HL-60/S4 treated with retinoic acid at 250 ng/mL for 4 days and 3 days (cell line): ENCODE data around the gene GTF2F1.
"Not testable (repeated sequence)": the region's sequence is repeated elsewhere in the genome, so short reads cannot be mapped to it uniquely, and the experiment has no call there.

ENCODE experiments used
- in situ Hi-C: fragments of 300-500 bp; cut with MboI; formaldehyde crosslinking; loops from 2 replicates; pipeline ENCODE4 v1.7.0; 2022; ENCODE audit warnings: low sequenced_read_pairs

The GTF2F1 gene

GRCh38 chr19:6417713-6418561 lies 25.0 kb upstream of the GTF2F1 start:
- in situ Hi-C loops, result no loop called here

GRCh38 chr19:6416658-6417405 lies 23.9 kb upstream of the GTF2F1 start:
- in situ Hi-C loops, result no loop called here

- in situ Hi-C loops, result no loop called here
Observed at GRCh38 chr19:6415591-6416190, 22.7 kb upstream of the GTF2F1 start.

- in situ Hi-C loops, result no loop called here
Observed at GRCh38 chr19:6414793-6415590, 22.0 kb upstream of the GTF2F1 start.

GRCh38 chr19:6413721-6414643 lies 21.0 kb upstream of the GTF2F1 start:
- in situ Hi-C loops, result no loop called here

GRCh38 chr19:6413291-6413690 lies 20.3 kb upstream of the GTF2F1 start:
- in situ Hi-C loops, result no loop called here

- in situ Hi-C loops, result no loop called here
Observed at GRCh38 chr19:6412447-6413091, 19.6 kb upstream of the GTF2F1 start.

- in situ Hi-C loops, result no loop called here
Observed at GRCh38 chr19:6412061-6412446, 19.1 kb upstream of the GTF2F1 start.

- in situ Hi-C loops, result no loop called here
Observed at GRCh38 chr19:6409346-6409745, 16.4 kb upstream of the GTF2F1 start.

GRCh38 chr19:6406401-6406800 lies 13.4 kb upstream of the GTF2F1 start:
- in situ Hi-C loops, result no loop called here

- in situ Hi-C loops, result no loop called here
Observed at GRCh38 chr19:6402837-6403608, 10.1 kb upstream of the GTF2F1 start.

GRCh38 chr19:6402058-6402457 lies 9.1 kb upstream of the GTF2F1 start:
- in situ Hi-C loops, result no loop called here

- in situ Hi-C loops, result not testable (repeated sequence)
Observed at GRCh38 chr19:6400062-6400944, 7.3 kb upstream of the GTF2F1 start.

GRCh38 chr19:6396305-6396704 lies 3.3 kb upstream of the GTF2F1 start:
- in situ Hi-C loops, result no loop called here

GRCh38 chr19:6394831-6395230 lies 1.9 kb upstream of the GTF2F1 start:
- in situ Hi-C loops, result no loop called here

- in situ Hi-C loops, result no loop called here
Observed at GRCh38 chr19:6393983-6394412, 1.0 kb upstream of the GTF2F1 start.

- in situ Hi-C loops, result no loop called here
Observed at GRCh38 chr19:6392221-6393073, 517 bp downstream of the GTF2F1 start.
